HCT116 (cell line): Measurements from ENCODE around the gene IGFALS. TPM values are rescaled to one million over a fixed set of nuclear protein-coding genes. Genes with fewer than 3 reads are reported as not detected.

ENCODE experiments used
- ATAC-seq: fragments of 200-7000 bp; cut with Tn5 transposase; 2 replicates; pipeline ENCODE4 v1.9.1; 2020; ENCODE audit warnings: mild to moderate bottlenecking, moderate library complexity
- BruUV-seq: library from RNA; stranded (reverse); fragments of 400-500 nt; replicated peaks from 2 replicates; lab custom pipeline; 2021; lab: Mats Ljungman, UMichigan
- CTCF ChIA-PET: fragments of 300-600 bp; sonication (Branson Sonifier 250); formaldehyde crosslinking; loops from one replicate; lab custom pipeline; 2021; ENCODE audit warnings: antibody characterized with exemption; lab: Charles Lee
- POLR2A ChIA-PET: fragments of 300-600, 350-600 bp; sonication (Branson Sonifier 250); formaldehyde crosslinking; loops from one replicate; lab custom pipeline; 2021; ENCODE audit warnings: antibody characterized with exemption; lab: Charles Lee
- RAD21 ChIA-PET, 2 experiments: fragments of 300-600 bp; sonication (Branson Sonifier 250); formaldehyde crosslinking; loops; one replicate each; lab custom pipeline; 2023; ENCODE audit warnings: low total read pairs in 2 of 2; ENCODE audit not compliant: uncharacterized antibody in 2 of 2, unreplicated experiment in 2 of 2, low non-redundant PET in 1 of 2; lab: Charles Lee
- DNase-seq: peaks from one replicate; pipeline ENCODE4 v3.0.0-alpha.2; 2010; ENCODE audit warnings: low read depth, low spot score
- H2AFZ ChIP-seq: fragments of 200-600 bp; shearing (Covaris generic), sonication (generic); 2 replicates; pipeline ENCODE4 v1.6.1; 2017; ENCODE audit warnings: low read depth, mixed run types, mixed read lengths, antibody characterized with exemption, low read length; ENCODE audit not compliant: poor library complexity, severe bottlenecking
- H3K27ac ChIP-seq: 2 replicates; pipeline ENCODE4 v1.5.1; 2012; ENCODE audit warnings: low read depth, low read length
- H3K27me3 ChIP-seq: fragments of 200-600 bp; sonication (generic); 2 replicates; pipeline ENCODE4 v1.6.1; 2016; ENCODE audit warnings: mixed run types, low read length, mixed read lengths; ENCODE audit not compliant: insufficient read depth
- H3K36me3 ChIP-seq, 2 experiments: fragments of 200-500 bp in 1 of 2; fragments of 200-600 bp in 1 of 2; sonication (Bioruptor generic) in 1 of 2; sonication (generic) in 1 of 2; 2 replicates each; pipeline versions ENCODE4 v1.5.1 to v1.6.1; 2014 to 2016; ENCODE audit warnings: low read length in 2 of 2, inconsistent platforms in 1 of 2, mixed read lengths in 1 of 2, mixed run types in 1 of 2; ENCODE audit not compliant: insufficient read depth in 2 of 2, control insufficient read depth in 1 of 2
- H3K4me1 ChIP-seq, 2 experiments: fragments of 200-600 bp in 1 of 2; sonication (generic) in 1 of 2; 2 replicates each; pipeline versions ENCODE4 v1.5.1 to v1.6.1; 2012 to 2017; ENCODE audit warnings: low read length in 2 of 2, inconsistent platforms in 1 of 2, mild to moderate bottlenecking in 1 of 2, mixed read lengths in 1 of 2, mixed run types in 1 of 2, moderate library complexity in 1 of 2; ENCODE audit not compliant: insufficient read depth in 2 of 2, control insufficient read depth in 1 of 2
- H3K4me2 ChIP-seq: fragments of 200-600 bp; sonication (generic); 2 replicates; pipeline ENCODE4 v1.6.1; 2017; ENCODE audit warnings: mixed run types, low read length, mixed read lengths
- H3K4me3 ChIP-seq, 2 experiments: fragments of 200-600 bp in 1 of 2; sonication (generic) in 1 of 2; replicated peaks in 1 of 2; 2 replicates each; pipeline ENCODE4 v1.5.1; 2011 to 2016; ENCODE audit warnings: low read length in 2 of 2, control low read depth in 1 of 2, low read depth in 1 of 2, mild to moderate bottlenecking in 1 of 2, mixed read lengths in 1 of 2, mixed run types in 1 of 2
- H3K79me2 ChIP-seq: fragments of 200-600 bp; sonication (generic); 2 replicates; pipeline ENCODE4 v1.6.1; 2017; ENCODE audit warnings: mild to moderate bottlenecking, mixed run types, low read length, moderate library complexity, mixed read lengths; ENCODE audit not compliant: insufficient read depth
- H3K9ac ChIP-seq: fragments of 200-600 bp; sonication (generic); 2 replicates; pipeline ENCODE4 v1.6.1; 2016; ENCODE audit warnings: low read length, mixed read lengths
- H3K9me2 ChIP-seq: fragments of 200-600 bp; sonication (generic), shearing (Covaris generic); 2 replicates; pipeline ENCODE4 v1.6.1; 2017; ENCODE audit warnings: mixed run types, mild to moderate bottlenecking, moderate library complexity; ENCODE audit not compliant: insufficient read depth
- H3K9me3 ChIP-seq, 2 experiments: fragments of 200-500 bp in 1 of 2; fragments of 200-600 bp in 1 of 2; sonication (Bioruptor generic) in 1 of 2; sonication (generic) in 1 of 2; 2 replicates each; pipeline ENCODE4 v1.6.1; 2014 to 2017; ENCODE audit warnings: low read length in 2 of 2, mixed read lengths in 2 of 2, inconsistent platforms in 1 of 2, low read depth in 1 of 2, mild to moderate bottlenecking in 1 of 2, mixed run types in 1 of 2, moderate library complexity in 1 of 2; ENCODE audit not compliant: control insufficient read depth in 1 of 2, insufficient read depth in 1 of 2
- H4K20me1 ChIP-seq: fragments of 200-600 bp; sonication (generic), shearing (Covaris generic); 2 replicates; pipeline ENCODE4 v1.6.1; 2017; ENCODE audit warnings: mixed run types, mild to moderate bottlenecking, moderate library complexity; ENCODE audit not compliant: insufficient read depth
- ATF3 ChIP-seq: IDR thresholded peaks from 2 replicates; pipeline ENCODE4 v1.6.1; 2012
- CBX3 ChIP-seq: IDR thresholded peaks from 2 replicates; pipeline ENCODE4 v1.6.1; 2012; ENCODE audit warnings: low read depth
- CTCF ChIP-seq, 3 experiments: fragments of 200-600 bp in 1 of 3; sonication (generic) in 1 of 3; IDR thresholded peaks in 2 of 3; conservative IDR thresholded peaks in 1 of 3; 2 replicates each; pipeline ENCODE4 v1.5.1; 2012 to 2017; ENCODE audit warnings: low read depth in 2 of 3, low read length in 2 of 3, antibody characterized with exemption in 1 of 3, borderline replicate concordance in 1 of 3, control low read depth in 1 of 3, mild to moderate bottlenecking in 1 of 3, mixed read lengths in 1 of 3, mixed run types in 1 of 3, moderate library complexity in 1 of 3; ENCODE audit not compliant: insufficient read depth in 1 of 3
- EZH2 ChIP-seq: fragments of 200-600 bp; sonication (generic); IDR thresholded peaks from 2 replicates; pipeline ENCODE4 v1.6.1; 2017; ENCODE audit warnings: antibody characterized with exemption, mixed run types
- MAX ChIP-seq: IDR thresholded peaks from 2 replicates; pipeline ENCODE4 v1.6.1; 2012
- RAD21 ChIP-seq: IDR thresholded peaks from 2 replicates; pipeline ENCODE4 v1.6.1; 2012; ENCODE audit warnings: low read depth, mild to moderate bottlenecking
- SIN3A ChIP-seq: IDR thresholded peaks from 2 replicates; pipeline ENCODE4 v1.6.1; 2012; ENCODE audit warnings: low read depth
- SP1 ChIP-seq: IDR thresholded peaks from 2 replicates; pipeline ENCODE4 v1.6.1; 2012; ENCODE audit warnings: low read depth
- SRF ChIP-seq: IDR thresholded peaks from 2 replicates; pipeline ENCODE4 v1.6.1; 2012; ENCODE audit warnings: low read depth
- TCF7L2 ChIP-seq: IDR thresholded peaks from 2 replicates; pipeline ENCODE4 v1.7.0; 2011; ENCODE audit warnings: borderline replicate concordance, inconsistent platforms; ENCODE audit not compliant: insufficient read depth, insufficient read length; ENCODE audit errors: extremely low read depth
- YY1 ChIP-seq: IDR thresholded peaks from 2 replicates; pipeline ENCODE4 v1.6.1; 2011; ENCODE audit warnings: low read length, low read depth, moderate library complexity, mild to moderate bottlenecking; ENCODE audit not compliant: insufficient replicate concordance; ENCODE audit errors: extremely low read depth
- ZBTB33 ChIP-seq: IDR thresholded peaks from 2 replicates; pipeline ENCODE4 v1.6.1; 2011; ENCODE audit warnings: mild to moderate bottlenecking, low read length, moderate library complexity; ENCODE audit not compliant: insufficient replicate concordance; ENCODE audit errors: extremely low read depth
- ZFX ChIP-seq: fragments of 450-650 bp; IDR thresholded peaks from 2 replicates; pipeline ENCODE4 v1.6.1; 2017
- intact Hi-C: fragments of 100-400 bp; cut with micrococcal nuclease; formaldehyde crosslinking; loops from 2 replicates; pipeline ENCODE4 v1.10.0; 2022
- total RNA-seq: library from RNA; stranded (reverse); gene quantifications from one replicate; pipeline ENCODE4 v1.2.1, GENCODE V29; 2021; ENCODE audit not compliant: unreplicated experiment

IGFALS gene
- total RNA-seq, 1 experiment from 2014 or later = 0.10 TPM

- no peaks in the 10 kb centered on the region; the same call in 1 of the 2 replicates for H4K20me1 ChIP-seq
- no peak overlapping the region for H3K4me2 ChIP-seq
- H3K4me3 ChIP-seq = no peak overlapping the region
- H3K9ac ChIP-seq = no peak overlapping the region
- intact Hi-C loops = no loop called here
- H3K4me1 ChIP-seq = peaks cover 6 to 17% of the 10 kb centered on the region in 2 experiments
- H3K36me3 ChIP-seq = peaks cover 0 to 8% of the 10 kb centered on the region in 2 experiments; a peak in 3 of 4 replicates
- DNase-seq (no peak), ATAC-seq (no peak)
- H2AFZ ChIP-seq = no peak overlapping the region
- TF ChIP-seq SIN3A (no peak), ZFX (no peak), ATF3 (no peak), RAD21 (no peak), SRF (no peak), SP1 (no peak), ZBTB33 (no peak), EZH2 (no peak), CBX3 (no peak), MAX (no peak), CTCF (IDR thresholded peaks at IDR 0.05 in 2 of 3, conservative IDR thresholded peaks at IDR 0.05 in 1 of 3; ENCODE audit: borderline replicate concordance in 1 of 3, insufficient read depth in 1 of 3, low read depth in 2 of 3, low read length in 2 of 3) (no peak), YY1 (no peak), TCF7L2 (no peak)
- peak overlapping the region; percentile 95; the same call in 1 of the 2 replicates for H3K27ac ChIP-seq
- H3K9me2 ChIP-seq = no peaks in the 10 kb centered on the region
- POLR2A ChIA-PET = no interaction called here
- RAD21 ChIA-PET = no interaction called here
- CTCF ChIA-PET = interaction anchor here (1.3 to 1.7 kb wide), 2 partner anchors 7 to 69 kb away, joined by 3 to 9 read pairs; partner anchors contain the start of genes MAPK8IP3, NUBP2 and SPSB3
- H3K27me3 ChIP-seq = no peaks in the 10 kb centered on the region
- H3K79me2 ChIP-seq = peaks cover 48% of the 10 kb centered on the region
- no TSS peak for BruUV-seq
- H3K9me3 ChIP-seq = no peaks in the 10 kb centered on the region
These were observed 18.3 kb downstream of the IGFALS start for GRCh38 chr16:1775006-1775845.
